ENCODE measurements around the gene NT5DC1. TPM values are rescaled to one million over a fixed set of nuclear protein-coding genes. Genes with fewer than 3 reads are reported as not detected.

NT5DC1 gene
- total and polyA plus RNA-seq, 2 donors (not counting 1 experiment from before 2014, with no cell fraction given): 26.4 to 54.8 TPM

GRCh38 chr6:116051244-116051643 lies 49.4 kb upstream of the NT5DC1 start:
- ATAC-seq (ENCODE audit: low read depth): no peak
- no peak overlapping the region for H3K27ac Mint-ChIP-seq
- intact Hi-C loops (cut with micrococcal nuclease): loop anchor here (5.0 kb wide), 1 partner anchor 34 kb away; no protein-coding TSS in a partner anchor
- no peaks in the 10 kb centered on the region for H3K36me3 ChIP-seq (replicated peaks in 1 of 2; ENCODE audit: control extremely low read depth in 1 of 2, control insufficient read depth in 1 of 2, extremely low read depth in 1 of 2, insufficient read depth in 2 of 2, low read length in 1 of 2)
- no peak overlapping the region for H3K27ac ChIP-seq (ENCODE audit: low read length in 2 of 2)
- peaks cover 4% of the 10 kb centered on the region for H3K4me1 Mint-ChIP-seq
- H3K9me3 Mint-ChIP-seq (ENCODE audit: insufficient read depth): no peaks in the 10 kb centered on the region
- no peak overlapping the region for H3K4me3 ChIP-seq (ENCODE audit: control extremely low read depth in 1 of 5, extremely low read depth in 1 of 5, insufficient read depth in 1 of 5, low read depth in 2 of 5, low read length in 4 of 5)
- no peak overlapping the region for H3K4me2 ChIP-seq (replicated peaks; ENCODE audit: low read depth, low read length, poor library complexity, severe bottlenecking)
- no peak for DNase-seq
- H3K4me3 Mint-ChIP-seq: no peak overlapping the region
- peaks cover 8 to 9% of the 10 kb centered on the region in 2 donors for H3K4me1 ChIP-seq (ENCODE audit: control insufficient read depth in 2 of 2, insufficient read depth in 2 of 2, low read length in 2 of 2)
- WGBS (ENCODE audit: insufficient coverage): no CpG with 5 or more reads among the region's 3 CpGs
- CTCF ChIA-PET: no interaction called here
- no peaks in the 10 kb centered on the region for H3K79me2 ChIP-seq (ENCODE audit: control insufficient read depth, insufficient read depth, low read length)
- H4K20me1 ChIP-seq (ENCODE audit: control insufficient read depth, insufficient read depth, low read length, poor library complexity, severe bottlenecking): no peaks in the 10 kb centered on the region
- H3K9ac ChIP-seq (ENCODE audit: low read length): no peak overlapping the region
- H3K27me3 ChIP-seq (replicated peaks in 1 of 4; ENCODE audit: control extremely low read depth in 1 of 4, control insufficient read depth in 3 of 4, insufficient read depth in 4 of 4, low read length in 3 of 4): peaks cover 0 to 3% (median 0%) of the 10 kb centered on the region in 4 experiments
- no peaks in the 10 kb centered on the region for H3K9me3 ChIP-seq (ENCODE audit: control extremely low read depth in 1 of 3, control insufficient read depth in 2 of 3, insufficient read depth in 1 of 3, low read length in 2 of 3)
- POLR2A ChIA-PET: no interaction called here
- H2AFZ ChIP-seq (ENCODE audit: insufficient read depth, low read depth, low read length, poor library complexity, severe bottlenecking): no peak overlapping the region
- H3K27me3 Mint-ChIP-seq: peaks cover 9% of the 10 kb centered on the region
- TF ChIP-seq CTCF (IDR thresholded peaks at IDR 0.05) (no peak), EZH2 (IDR thresholded peaks at IDR 0.05; ENCODE audit: borderline replicate concordance, insufficient read depth, low read depth, low read length, poor library complexity, severe bottlenecking) (no peak)

- Mint-ChIP-seq H3K9me3 (ENCODE audit: insufficient read depth) (no peaks in the 10 kb centered on the region), H3K4me3 (no peak overlapping the region), H3K4me1 (peaks cover 2% of the 10 kb centered on the region), H3K27ac (no peak overlapping the region), H3K27me3 (peaks cover 14% of the 10 kb centered on the region)
- ChIA-PET CTCF (interaction anchor here (1.1 kb wide), 1 partner anchor 506 kb away, joined by 3 read pairs; no protein-coding TSS in a partner anchor), POLR2A (no interaction called here)
- H3K4me1 ChIP-seq (ENCODE audit: control insufficient read depth in 2 of 2, insufficient read depth in 2 of 2, low read length in 2 of 2): no peaks in the 10 kb centered on the region
- ATAC-seq (ENCODE audit: low read depth) (no peak), DNase-seq (no peak)
- H3K27me3 ChIP-seq (replicated peaks in 1 of 4; ENCODE audit: control extremely low read depth in 1 of 4, control insufficient read depth in 3 of 4, insufficient read depth in 4 of 4, low read length in 3 of 4): peaks cover 0 to 5% (median 2%) of the 10 kb centered on the region in 4 experiments
- no peak overlapping the region for H3K27ac ChIP-seq (ENCODE audit: low read length in 2 of 2)
- no peaks in the 10 kb centered on the region for H3K79me2 ChIP-seq (ENCODE audit: control insufficient read depth, insufficient read depth, low read length)
- no CpG with 5 or more reads among the region's 1 CpG for WGBS (ENCODE audit: insufficient coverage)
- intact Hi-C loops (cut with micrococcal nuclease): no loop called here
- H2AFZ ChIP-seq (ENCODE audit: insufficient read depth, low read depth, low read length, poor library complexity, severe bottlenecking): no peak overlapping the region
- H3K9me3 ChIP-seq (ENCODE audit: control extremely low read depth in 1 of 3, control insufficient read depth in 2 of 3, insufficient read depth in 1 of 3, low read length in 2 of 3): no peaks in the 10 kb centered on the region
- H3K36me3 ChIP-seq (replicated peaks in 1 of 2; ENCODE audit: control extremely low read depth in 1 of 2, control insufficient read depth in 1 of 2, extremely low read depth in 1 of 2, insufficient read depth in 2 of 2, low read length in 1 of 2): no peaks in the 10 kb centered on the region
- no peak overlapping the region for H3K4me2 ChIP-seq (replicated peaks; ENCODE audit: low read depth, low read length, poor library complexity, severe bottlenecking)
- H3K4me3 ChIP-seq (ENCODE audit: control extremely low read depth in 1 of 5, extremely low read depth in 1 of 5, insufficient read depth in 1 of 5, low read depth in 2 of 5, low read length in 4 of 5): no peak overlapping the region
- TF ChIP-seq CTCF (IDR thresholded peaks at IDR 0.05) (no peak), EZH2 (IDR thresholded peaks at IDR 0.05; ENCODE audit: borderline replicate concordance, insufficient read depth, low read depth, low read length, poor library complexity, severe bottlenecking) (no peak)
- no peak overlapping the region for H3K9ac ChIP-seq (ENCODE audit: low read length)
- no peaks in the 10 kb centered on the region for H4K20me1 ChIP-seq (ENCODE audit: control insufficient read depth, insufficient read depth, low read length, poor library complexity, severe bottlenecking)
Observed at GRCh38 chr6:116055513-116055912, 45.1 kb upstream of the NT5DC1 start.
